Adipocyte (in vitro differentiated cells): Measurements from ENCODE around the gene GTF2E1.
"Not testable (repeated sequence)": the region's sequence is repeated elsewhere in the genome, so short reads cannot be mapped to it uniquely, and the experiment has no call there.

Experiments used
- DNase-seq: peaks from one replicate; pipeline ENCODE4 v3.0.0-alpha.2; 2015; ENCODE audit warnings: low read depth
- H3K27me3 ChIP-seq: replicated peaks from 2 replicates; pipeline ENCODE4 v1.7.0; 2013; ENCODE audit warnings: mild to moderate bottlenecking, low read length, moderate library complexity; ENCODE audit not compliant: control insufficient read depth, insufficient read depth
- H3K36me3 ChIP-seq: 2 replicates; pipeline ENCODE4 v1.7.0; 2013; ENCODE audit warnings: low read length, mild to moderate bottlenecking, moderate library complexity; ENCODE audit not compliant: control insufficient read depth, insufficient read depth, severe bottlenecking
- H3K4me1 ChIP-seq: 2 replicates; pipeline ENCODE4 v1.7.0; 2013; ENCODE audit warnings: mild to moderate bottlenecking, low read length, moderate library complexity; ENCODE audit not compliant: control insufficient read depth, insufficient read depth
- H3K4me3 ChIP-seq: 2 replicates; pipeline ENCODE4 v1.7.0; 2013; ENCODE audit warnings: mild to moderate bottlenecking, low read length, moderate library complexity
- H3K9ac ChIP-seq: 2 replicates; pipeline ENCODE4 v1.7.0; 2013; ENCODE audit warnings: mild to moderate bottlenecking, low read length, moderate library complexity
- H3K9me3 ChIP-seq: 2 replicates; pipeline ENCODE4 v1.7.0; 2013; ENCODE audit warnings: mild to moderate bottlenecking, low read length, moderate library complexity; ENCODE audit not compliant: control insufficient read depth

Gene GTF2E1

DNA sequence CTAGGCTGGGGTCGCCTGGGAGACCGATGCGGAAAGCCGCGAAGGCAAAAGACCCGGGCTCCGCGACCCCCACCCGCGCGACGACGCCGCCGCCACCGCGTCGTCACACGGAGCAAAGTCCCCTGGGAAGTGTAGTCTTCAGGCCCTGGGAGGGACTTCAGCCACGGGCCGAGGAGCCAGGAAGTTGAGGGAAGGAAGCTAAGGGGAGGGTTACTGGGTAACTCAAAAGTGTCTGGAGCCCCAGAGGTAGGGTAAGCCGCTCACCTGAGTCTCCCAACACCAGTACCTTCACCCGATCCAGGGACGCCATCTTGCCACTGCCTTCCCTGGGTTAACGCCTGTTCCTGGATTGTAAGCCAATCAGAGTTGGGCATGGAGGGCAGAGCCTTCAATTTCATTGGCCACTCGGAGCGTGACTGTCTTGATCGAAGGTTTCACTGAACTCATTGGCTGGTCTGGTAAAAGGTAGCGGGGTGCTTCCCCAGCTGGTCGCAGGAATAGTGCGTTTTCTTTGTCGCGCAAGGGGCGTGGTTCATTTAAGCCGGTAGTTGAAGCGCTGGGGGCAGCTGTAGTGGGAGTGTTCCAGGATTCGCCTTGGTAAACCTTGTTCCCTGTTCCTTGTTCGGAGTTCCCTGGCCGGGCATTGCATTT, at the start of gene GTF2E1, which contains the start of gene RABL3:
Gene GTF2E1, plus strand, starts transcription at position 547 of the 651 bp plus-strand sequence. CDS start 7,809 bp downstream, outside the sequence.
Gene RABL3, minus strand, starts transcription at position 319 of the 651 bp plus-strand sequence. Its CDS starts 9 bp downstream, at position 310.
- peaks cover 23% of the 10 kb centered on the region for H3K4me1 ChIP-seq
- no peaks in the 10 kb centered on the region for H3K9me3 ChIP-seq
- H3K9ac ChIP-seq = peak within 1 kb of the TSS; percentile 91
- peak within 1 kb of the TSS; percentile 91 for H3K4me3 ChIP-seq
- H3K36me3 ChIP-seq = peaks cover 3% of the 10 kb centered on the region
- no peaks in the 10 kb centered on the region for H3K27me3 ChIP-seq
- peak; percentile 100 for DNase-seq

DNA sequence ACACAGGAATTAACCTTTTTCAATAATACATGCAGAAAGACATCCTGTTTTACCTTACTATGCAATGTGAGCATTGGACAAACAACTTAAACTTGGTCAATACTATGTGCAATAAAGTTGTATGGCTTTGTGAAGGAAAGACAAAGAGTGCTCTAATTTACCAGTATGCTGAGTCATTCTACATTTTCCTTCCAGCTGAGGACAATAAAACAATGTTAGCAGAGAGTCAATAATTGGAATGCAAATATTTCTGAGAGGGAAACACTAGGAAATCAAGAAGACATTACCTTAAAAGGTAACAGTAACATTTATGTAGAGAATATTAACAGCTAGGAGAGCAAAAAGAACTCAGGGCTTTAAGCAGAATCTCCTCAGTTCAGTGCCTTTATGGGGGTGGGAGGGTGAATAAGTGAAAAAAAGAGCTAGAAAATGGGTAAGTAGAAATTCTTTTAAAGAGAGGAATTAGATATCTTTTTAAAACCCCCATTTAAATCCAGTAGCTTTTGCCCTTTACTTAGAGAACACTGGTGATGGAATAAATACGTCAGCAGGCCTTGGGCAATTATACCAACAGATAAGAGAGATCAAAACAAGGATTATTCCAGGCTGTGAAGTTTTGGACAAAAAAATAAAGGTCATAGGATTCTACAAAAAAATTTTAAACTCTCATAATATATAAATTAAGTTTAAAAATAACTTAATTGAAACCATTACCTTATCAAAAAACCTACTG, 48.9 kb upstream of the GTF2E1 start:
- H3K27me3 ChIP-seq = no peaks in the 10 kb centered on the region
- H3K9ac ChIP-seq = no peak overlapping the region
- H3K4me1 ChIP-seq = peaks cover 9% of the 10 kb centered on the region
- H3K36me3 ChIP-seq = peaks cover 15% of the 10 kb centered on the region
- peak; percentile 67 for DNase-seq
- H3K9me3 ChIP-seq = no peaks in the 10 kb centered on the region
- no peak overlapping the region for H3K4me3 ChIP-seq

DNA sequence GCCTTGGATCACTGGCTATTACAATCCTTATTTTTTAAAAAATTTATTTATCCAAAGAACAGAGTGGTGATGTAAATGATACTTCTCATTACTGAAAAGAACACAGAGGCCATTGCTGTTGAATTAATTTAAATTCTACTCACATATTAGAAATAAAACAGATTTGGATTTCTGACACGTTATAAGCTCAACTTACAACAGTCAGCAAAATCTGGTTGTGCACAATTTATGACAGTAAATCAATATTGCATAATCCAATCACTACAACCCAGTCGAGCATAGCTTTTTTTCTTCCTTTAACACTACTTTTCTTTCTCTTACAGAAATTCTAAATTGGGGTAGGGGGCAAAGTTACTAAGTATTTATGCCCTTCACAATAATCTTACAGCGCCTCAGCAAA, 43.2 kb upstream of the GTF2E1 start:
- Histone ChIP-seq H3K9me3 (peaks cover 8% of the 10 kb centered on the region), H3K9ac (no peak overlapping the region), H3K4me1 (no peaks in the 10 kb centered on the region), H3K27me3 (no peaks in the 10 kb centered on the region), H3K36me3 (peaks cover 17% of the 10 kb centered on the region), H3K4me3 (no peak overlapping the region)
- no peak for DNase-seq

DNA sequence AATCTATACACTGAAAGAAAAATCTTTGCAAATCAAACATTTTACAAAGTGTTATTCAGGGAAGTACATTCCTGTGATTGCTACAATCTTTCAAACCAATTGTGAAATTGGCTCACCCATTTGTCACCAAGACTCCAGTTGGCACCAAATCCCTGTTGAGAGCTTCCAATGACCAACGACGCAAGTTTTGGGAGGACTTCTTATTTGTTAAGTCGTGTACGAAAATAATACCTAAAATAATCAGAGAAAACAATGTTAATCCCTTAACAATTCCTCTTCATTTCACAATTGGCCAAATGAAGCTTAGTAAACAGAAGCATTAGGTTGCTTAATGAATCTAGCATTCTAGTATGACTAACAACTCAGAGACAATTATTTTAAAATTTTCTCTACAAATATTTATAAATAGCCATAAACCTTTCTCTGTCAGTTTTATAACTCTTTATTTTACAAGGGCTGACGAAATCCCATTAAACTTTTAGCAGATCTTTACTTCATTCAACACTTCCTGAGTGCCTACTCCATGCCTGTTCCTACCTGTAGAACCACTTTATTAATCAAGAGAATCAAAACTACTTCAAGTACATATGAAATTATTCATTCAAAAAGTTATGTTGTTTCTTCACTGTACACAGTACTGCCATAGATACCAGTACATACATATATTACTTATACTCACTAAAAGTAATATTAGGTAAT, 36.5 kb upstream of the GTF2E1 start:
- Histone ChIP-seq H3K36me3 (peaks cover 18% of the 10 kb centered on the region), H3K27me3 (no peaks in the 10 kb centered on the region), H3K4me3 (peak overlapping the region; percentile 27), H3K9me3 (peaks cover 8% of the 10 kb centered on the region), H3K4me1 (peaks cover 17% of the 10 kb centered on the region), H3K9ac (no peak overlapping the region)
- DNase-seq = no peak

DNA sequence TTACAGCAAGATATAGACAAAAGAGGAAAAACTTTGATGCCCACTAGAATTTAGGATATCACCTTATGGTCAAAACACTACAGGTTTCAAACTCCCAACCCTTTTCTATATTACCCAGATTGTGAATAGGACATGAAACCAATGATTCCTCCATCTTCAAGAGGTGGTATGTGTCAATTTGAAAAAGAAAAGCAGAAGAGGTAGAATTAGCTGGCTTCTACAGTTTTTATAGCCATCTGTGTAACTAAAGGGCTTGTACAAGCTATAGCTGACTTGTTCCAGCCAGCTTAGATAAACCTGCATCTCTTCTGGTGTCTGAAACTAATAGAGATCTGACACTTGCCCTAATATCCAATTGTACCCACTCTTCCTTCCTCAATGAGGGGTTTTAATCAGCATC, 35.6 kb upstream of the GTF2E1 start:
- H3K36me3 ChIP-seq = peaks cover 18% of the 10 kb centered on the region
- peaks cover 8% of the 10 kb centered on the region for H3K9me3 ChIP-seq
- H3K4me3 ChIP-seq = no peak overlapping the region
- H3K4me1 ChIP-seq = peaks cover 20% of the 10 kb centered on the region
- no peaks in the 10 kb centered on the region for H3K27me3 ChIP-seq
- DNase-seq = no peak
- H3K9ac ChIP-seq = no peak overlapping the region

DNA sequence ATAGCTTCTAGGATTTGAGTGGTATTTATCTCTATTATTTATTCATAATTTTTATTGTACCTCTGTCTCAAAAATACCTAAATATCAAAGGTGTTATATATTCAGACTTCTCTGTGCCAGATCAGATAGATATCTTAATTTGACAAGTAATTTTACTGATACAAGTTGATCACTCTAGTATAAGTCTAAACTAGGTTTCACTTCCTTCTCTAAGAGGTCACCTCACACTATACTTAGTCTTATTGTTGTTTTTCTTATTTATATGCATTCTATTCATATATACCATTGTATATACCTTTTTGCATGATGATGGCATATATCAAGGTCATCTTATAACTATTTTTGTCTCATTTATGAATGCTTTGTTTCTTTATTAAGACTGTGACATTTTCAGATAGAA, 34.1 kb upstream of the GTF2E1 start:
- H3K27me3 ChIP-seq = no peaks in the 10 kb centered on the region
- no peak for DNase-seq
- H3K4me3 ChIP-seq = no peak overlapping the region

DNA sequence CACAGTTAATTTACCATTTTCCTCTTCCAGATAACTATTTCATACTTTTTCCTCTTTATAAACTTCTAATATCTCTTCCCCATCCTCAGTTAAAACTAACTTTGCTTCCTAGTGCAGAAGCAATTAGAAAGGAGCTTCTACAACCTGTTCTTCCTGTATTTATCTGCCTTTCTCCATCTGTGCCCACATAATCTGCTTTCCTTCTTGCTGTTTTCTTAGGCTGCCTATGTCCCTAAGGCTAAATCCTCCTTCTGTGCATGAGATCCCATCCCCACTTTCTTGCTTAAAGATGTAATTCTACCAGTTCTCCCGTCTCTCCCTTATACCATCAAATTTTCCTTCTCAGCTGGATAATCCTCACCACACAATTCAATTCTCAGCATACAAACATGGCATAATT, 32.2 kb upstream of the GTF2E1 start:
- Histone ChIP-seq H3K4me1 (peaks cover 16% of the 10 kb centered on the region), H3K36me3 (peaks cover 8% of the 10 kb centered on the region), H3K9me3 (no peaks in the 10 kb centered on the region), H3K4me3 (no peak overlapping the region), H3K27me3 (no peaks in the 10 kb centered on the region), H3K9ac (no peak overlapping the region)
- no peak for DNase-seq

More for the DNA sequence above, 34.1 kb upstream of the GTF2E1 start:
- peaks cover 21% of the 10 kb centered on the region for H3K4me1 ChIP-seq
- no peak overlapping the region for H3K9ac ChIP-seq
- H3K9me3 ChIP-seq = peaks cover under 1% of the 10 kb centered on the region
- H3K36me3 ChIP-seq = peaks cover 12% of the 10 kb centered on the region

DNA sequence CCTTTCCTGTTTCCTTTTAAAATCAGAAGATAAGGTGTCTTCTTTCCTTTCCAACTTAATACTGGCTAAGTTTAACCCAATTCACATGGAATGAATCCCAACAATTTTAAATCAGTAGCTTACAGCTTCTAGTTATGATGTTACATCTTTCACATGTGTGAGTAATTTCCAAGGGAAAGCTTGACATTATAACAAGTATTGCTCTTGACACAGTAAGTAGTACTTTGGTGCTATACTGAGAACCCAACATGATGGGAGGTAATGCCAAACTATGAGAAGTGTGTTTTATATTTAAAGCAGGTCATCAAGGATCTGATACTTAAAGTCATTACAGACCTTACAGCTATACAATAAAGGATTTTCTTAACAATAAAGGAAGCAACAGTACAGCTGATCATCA, 29.3 kb upstream of the GTF2E1 start:
- Histone ChIP-seq H3K36me3 (peaks cover 8% of the 10 kb centered on the region), H3K4me3 (no peak overlapping the region), H3K9me3 (no peaks in the 10 kb centered on the region), H3K9ac (no peak overlapping the region), H3K27me3 (no peaks in the 10 kb centered on the region), H3K4me1 (peaks cover 4% of the 10 kb centered on the region)
- no peak for DNase-seq

DNA sequence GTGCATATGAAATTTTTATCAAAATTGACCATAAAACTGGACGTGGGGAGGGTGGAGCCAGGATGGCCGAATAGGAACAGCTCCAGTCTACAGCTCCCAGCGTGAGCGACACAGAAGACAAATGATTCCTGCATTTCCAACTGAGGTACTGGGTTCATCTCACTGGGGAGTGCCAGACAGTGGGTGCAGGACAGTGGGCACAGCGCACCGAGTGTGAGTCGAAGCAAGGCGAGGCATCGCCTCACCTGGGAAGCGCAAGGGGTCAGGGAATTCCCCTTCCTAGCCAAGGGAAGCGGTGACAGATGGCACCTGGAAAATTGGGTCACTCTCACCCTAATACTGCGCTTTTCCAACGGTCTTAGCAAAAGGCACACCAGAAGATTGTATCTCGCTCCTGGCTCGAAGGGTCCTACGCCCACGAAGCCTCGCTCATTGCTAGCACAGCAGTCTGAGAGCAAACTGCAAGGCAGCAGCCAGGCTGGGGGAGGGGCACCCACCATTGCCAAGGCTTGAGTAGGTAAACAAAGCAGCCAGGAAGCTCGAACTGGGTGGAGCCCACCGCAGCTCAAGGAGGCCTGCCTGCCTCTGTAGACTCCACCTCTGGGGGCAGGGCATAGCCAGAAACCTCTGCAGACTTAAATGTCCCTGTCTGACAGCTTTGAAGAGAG, 23.2 kb upstream of the GTF2E1 start:
- not testable (repeated sequence) for H3K4me3 ChIP-seq, H3K36me3 ChIP-seq, H3K27me3 ChIP-seq, H3K9ac ChIP-seq, H3K4me1 ChIP-seq, DNase-seq, H3K9me3 ChIP-seq

DNA sequence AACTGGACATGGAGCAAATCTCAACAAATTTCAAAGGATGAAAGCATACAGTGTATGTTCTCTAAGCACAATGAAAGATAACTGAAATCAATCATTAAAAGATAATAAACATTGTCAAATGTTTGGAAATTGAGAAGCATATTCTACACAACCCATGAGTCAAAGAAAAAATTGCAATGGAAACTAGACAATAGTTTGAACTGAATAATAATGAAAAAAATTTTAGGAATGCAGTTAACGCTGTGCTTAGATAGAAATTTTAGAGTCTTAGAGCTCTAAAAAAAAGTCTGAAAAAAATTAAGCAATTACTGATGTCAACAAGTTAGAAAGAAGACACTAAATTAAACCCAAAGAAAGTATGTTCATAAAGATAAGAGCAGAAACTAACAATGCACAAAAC, 15.8 kb upstream of the GTF2E1 start:
- H3K36me3 ChIP-seq = peaks cover 21% of the 10 kb centered on the region
- no peak overlapping the region for H3K4me3 ChIP-seq
- H3K9me3 ChIP-seq = no peaks in the 10 kb centered on the region
- no peak overlapping the region for H3K9ac ChIP-seq
- H3K4me1 ChIP-seq = no peaks in the 10 kb centered on the region
- H3K27me3 ChIP-seq = no peaks in the 10 kb centered on the region
- DNase-seq = peak; percentile 27
